ENCODE data around the gene TFCP2.

TFCP2 gene

DNA sequence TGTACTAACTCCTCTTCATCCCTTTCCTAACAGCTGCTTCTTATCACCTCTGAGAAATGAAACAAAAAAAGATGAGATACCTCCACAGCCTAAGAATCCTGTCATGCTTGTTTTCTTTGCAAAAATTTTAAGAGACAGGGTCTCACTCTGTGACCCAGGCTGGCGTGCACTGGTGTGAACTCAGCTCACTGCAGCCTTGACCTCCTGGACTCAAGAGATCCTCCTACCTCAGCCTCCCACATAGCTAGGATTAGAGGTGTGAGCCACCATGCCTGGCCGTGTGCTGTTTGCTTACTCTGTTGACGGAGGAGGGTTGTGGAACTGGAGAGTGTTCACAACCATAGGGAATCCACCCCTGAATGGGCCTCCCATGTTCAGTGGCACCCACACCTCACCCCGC, 105.7 kb downstream of the TFCP2 start:
- no peak overlapping the region for H3K4me3 ChIP-seq (replicated peaks; ENCODE audit: low read depth, low read length)
- H3K36me3 ChIP-seq (ENCODE audit: control insufficient read depth, insufficient read depth, low read length) = peaks cover 9% of the 10 kb centered on the region
- no peak for DNase-seq (ENCODE audit: extremely low read depth, insufficient read length)
- no peaks in the 10 kb centered on the region for H3K27me3 ChIP-seq (replicated peaks; ENCODE audit: control insufficient read depth, insufficient read depth, low read length)
- TF ChIP-seq, protein P1, sequence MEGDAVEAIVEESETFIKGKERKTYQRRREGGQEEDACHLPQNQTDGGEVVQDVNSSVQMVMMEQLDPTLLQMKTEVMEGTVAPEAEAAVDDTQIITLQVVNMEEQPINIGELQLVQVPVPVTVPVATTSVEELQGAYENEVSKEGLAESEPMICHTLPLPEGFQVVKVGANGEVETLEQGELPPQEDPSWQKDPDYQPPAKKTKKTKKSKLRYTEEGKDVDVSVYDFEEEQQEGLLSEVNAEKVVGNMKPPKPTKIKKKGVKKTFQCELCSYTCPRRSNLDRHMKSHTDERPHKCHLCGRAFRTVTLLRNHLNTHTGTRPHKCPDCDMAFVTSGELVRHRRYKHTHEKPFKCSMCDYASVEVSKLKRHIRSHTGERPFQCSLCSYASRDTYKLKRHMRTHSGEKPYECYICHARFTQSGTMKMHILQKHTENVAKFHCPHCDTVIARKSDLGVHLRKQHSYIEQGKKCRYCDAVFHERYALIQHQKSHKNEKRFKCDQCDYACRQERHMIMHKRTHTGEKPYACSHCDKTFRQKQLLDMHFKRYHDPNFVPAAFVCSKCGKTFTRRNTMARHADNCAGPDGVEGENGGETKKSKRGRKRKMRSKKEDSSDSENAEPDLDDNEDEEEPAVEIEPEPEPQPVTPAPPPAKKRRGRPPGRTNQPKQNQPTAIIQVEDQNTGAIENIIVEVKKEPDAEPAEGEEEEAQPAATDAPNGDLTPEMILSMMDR (IDR thresholded peaks at IDR 0.05; ENCODE audit: insufficient read depth, low read length, poor library complexity, severe bottlenecking) = no peak

DNA sequence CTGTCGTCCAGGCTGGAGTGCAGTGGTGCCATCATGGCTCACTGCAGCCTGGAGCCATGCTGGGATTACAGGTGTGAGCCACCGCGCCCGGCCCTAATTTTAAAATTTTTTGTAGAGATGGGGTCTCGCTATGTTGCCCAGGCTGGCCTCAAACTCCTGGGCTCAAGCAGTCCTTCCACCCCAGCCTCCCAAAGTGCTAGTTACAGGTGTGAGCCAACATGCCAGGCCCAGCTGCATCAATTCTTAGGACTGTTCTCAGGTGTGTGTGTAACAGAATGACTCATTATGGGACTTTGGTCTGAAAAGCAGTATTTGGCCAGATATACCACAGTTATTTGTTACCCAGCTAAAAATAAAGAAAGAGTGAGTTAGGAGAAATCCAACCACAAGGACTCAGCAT, 107.4 kb downstream of the TFCP2 start:
- H3K27me3 ChIP-seq (replicated peaks; ENCODE audit: control insufficient read depth, insufficient read depth, low read length) = no peaks in the 10 kb centered on the region
- TF ChIP-seq, protein P1 (IDR thresholded peaks at IDR 0.05; ENCODE audit: insufficient read depth, low read length, poor library complexity, severe bottlenecking) = no peak
- no peak overlapping the region for H3K4me3 ChIP-seq (replicated peaks; ENCODE audit: low read depth, low read length)
- H3K36me3 ChIP-seq (ENCODE audit: control insufficient read depth, insufficient read depth, low read length) = peaks cover 9% of the 10 kb centered on the region
- no peak for DNase-seq (ENCODE audit: extremely low read depth, insufficient read length)

DNA sequence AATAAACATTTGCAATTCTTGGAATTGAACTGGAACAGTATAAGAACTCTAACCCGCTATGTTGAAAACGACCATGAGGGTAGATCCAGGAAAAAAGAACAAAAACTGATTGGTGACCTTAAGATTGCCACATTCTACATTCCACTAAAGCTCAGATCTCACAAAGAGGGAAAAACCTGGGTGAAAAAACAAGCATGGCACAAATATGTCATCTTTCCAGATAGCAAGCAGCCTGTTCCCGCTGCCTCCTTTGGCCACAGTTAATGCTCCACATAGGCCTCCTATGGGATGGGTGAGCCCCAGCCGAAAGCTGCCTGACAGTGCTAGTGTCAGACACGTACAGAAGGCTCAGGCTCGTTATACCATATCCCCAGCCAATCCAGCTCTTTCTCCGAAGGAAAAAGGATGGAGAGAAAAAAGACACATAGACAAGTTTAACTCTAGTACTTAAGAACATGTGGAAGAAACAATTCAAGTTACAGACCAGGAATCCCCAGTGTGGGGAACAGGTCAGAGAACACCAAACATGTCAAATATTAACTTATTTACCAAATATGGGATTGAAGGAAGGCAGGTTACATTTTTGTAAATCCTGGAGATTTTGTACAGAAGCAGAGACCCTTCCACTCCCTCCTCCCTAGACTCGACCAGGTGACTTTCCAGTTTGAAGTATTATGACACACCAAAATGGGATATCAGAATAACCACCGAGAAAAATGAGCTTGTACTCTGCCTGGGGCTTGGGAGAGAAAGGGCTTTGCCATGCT, 110.1 kb downstream of the TFCP2 start:
- TF ChIP-seq, protein P1 (IDR thresholded peaks at IDR 0.05; ENCODE audit: insufficient read depth, low read length, poor library complexity, severe bottlenecking) = no peak
- DNase-seq (ENCODE audit: extremely low read depth, insufficient read length) = no peak
- peaks cover 22% of the 10 kb centered on the region for H3K36me3 ChIP-seq (ENCODE audit: control insufficient read depth, insufficient read depth, low read length)
- H3K27me3 ChIP-seq (replicated peaks; ENCODE audit: control insufficient read depth, insufficient read depth, low read length) = no peaks in the 10 kb centered on the region
- H3K4me3 ChIP-seq (replicated peaks; ENCODE audit: low read depth, low read length) = no peak overlapping the region

DNA sequence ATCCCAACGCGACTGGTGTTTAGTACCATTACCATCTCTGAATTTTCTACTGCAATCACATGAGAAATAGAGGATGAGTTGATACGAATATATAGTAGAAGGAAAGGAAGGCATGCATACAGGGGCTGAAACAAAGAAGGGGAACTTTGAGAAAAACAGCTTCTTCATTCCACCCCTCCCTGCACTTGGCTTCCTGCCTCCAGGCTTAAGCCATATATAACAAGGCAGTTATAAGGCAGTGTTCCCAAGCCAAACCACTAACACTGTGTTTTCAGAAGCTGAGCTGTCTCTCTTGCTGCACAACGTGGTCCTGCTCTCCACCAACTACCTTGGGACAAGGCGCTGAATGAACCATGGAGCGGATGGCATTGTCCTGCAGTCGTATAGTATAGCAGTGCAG, 113.8 kb downstream of the TFCP2 start:
- Histone ChIP-seq H3K4me3 (replicated peaks; ENCODE audit: low read depth, low read length) (no peak overlapping the region), H3K36me3 (ENCODE audit: control insufficient read depth, insufficient read depth, low read length) (peaks cover 26% of the 10 kb centered on the region), H3K27me3 (replicated peaks; ENCODE audit: control insufficient read depth, insufficient read depth, low read length) (no peaks in the 10 kb centered on the region)
- TF ChIP-seq, protein P1 (IDR thresholded peaks at IDR 0.05; ENCODE audit: insufficient read depth, low read length, poor library complexity, severe bottlenecking) = no peak
- DNase-seq (ENCODE audit: extremely low read depth, insufficient read length) = no peak

DNA sequence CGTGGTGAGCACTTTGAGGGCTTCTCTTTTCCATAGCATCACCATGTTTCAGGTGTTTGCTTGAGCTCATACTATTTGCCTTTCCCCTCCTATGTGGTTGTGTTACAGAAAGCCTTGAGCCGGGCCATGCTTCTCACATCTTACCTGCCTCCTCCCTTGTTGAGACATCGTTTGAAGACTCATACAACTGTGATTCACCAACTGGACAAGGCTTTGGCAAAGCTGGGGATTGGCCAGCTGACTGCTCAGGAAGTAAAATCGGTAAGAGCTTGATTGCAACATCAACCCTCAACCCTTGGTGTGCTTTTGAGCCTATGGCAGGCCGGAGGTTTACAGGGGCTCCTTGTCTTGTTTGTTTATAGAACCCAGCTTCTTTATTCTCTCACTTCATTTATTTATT, 116.7 kb downstream of the TFCP2 start:
- no peaks in the 10 kb centered on the region for H3K27me3 ChIP-seq (replicated peaks; ENCODE audit: control insufficient read depth, insufficient read depth, low read length)
- TF ChIP-seq, protein P1 (IDR thresholded peaks at IDR 0.05; ENCODE audit: insufficient read depth, low read length, poor library complexity, severe bottlenecking) = no peak
- peaks cover 21% of the 10 kb centered on the region for H3K36me3 ChIP-seq (ENCODE audit: control insufficient read depth, insufficient read depth, low read length)
- no peak for DNase-seq (ENCODE audit: extremely low read depth, insufficient read length)
- H3K4me3 ChIP-seq (replicated peaks; ENCODE audit: low read depth, low read length) = no peak overlapping the region
